ENCODE results near the gene SBF2. TPM values are rescaled to one million over a fixed set of nuclear protein-coding genes. Genes with fewer than 3 reads are reported as not detected.

The SBF2 gene
- total and polyA plus RNA-seq, 3 experiments from 2014 or later = 3.7 to 4.3 (median 4.2) TPM

GRCh38 chr11:9763301-9763700, 530.7 kb downstream of the SBF2 start:
- H3K4me3 ChIP-seq (ENCODE audit: low read length) = no peak overlapping the region
- Mint-ChIP-seq H3K9me3 (no peaks in the 10 kb centered on the region), H3K36me3 (no peaks in the 10 kb centered on the region), H3K27me3 (peaks cover 0 to 2% of the 10 kb centered on the region in 2 donors), H3K4me3 (no peak overlapping the region), H3K4me1 (peaks cover 10 to 14% (median 11%) of the 10 kb centered on the region in 3 donors), H3K27ac (no peak overlapping the region)
- no peak for DNase-seq
- H3K36me3 ChIP-seq (ENCODE audit: insufficient read depth, low read length) = no peaks in the 10 kb centered on the region
- no peaks in the 10 kb centered on the region for H3K27me3 ChIP-seq (ENCODE audit: insufficient read depth, low read length, poor library complexity, severe bottlenecking)
- no peaks in the 10 kb centered on the region for H3K9me3 ChIP-seq (ENCODE audit: low read length)
- ChIA-PET CTCF (interaction anchor here (1.4 kb wide), 1 partner anchor 539 kb away, joined by 3 read pairs; no protein-coding TSS in a partner anchor), POLR2A (no interaction called here)
- H3K27ac ChIP-seq (ENCODE audit: low read depth, low read length) = no peak overlapping the region
- peaks cover 8% of the 10 kb centered on the region for H3K4me1 ChIP-seq (ENCODE audit: insufficient read depth, low read length)

- Mint-ChIP-seq H3K36me3 (no peaks in the 10 kb centered on the region), H3K9me3 (no peaks in the 10 kb centered on the region), H3K27me3 (peaks cover 0 to 2% of the 10 kb centered on the region in 2 donors), H3K4me1 (peaks cover 14 to 18% (median 15%) of the 10 kb centered on the region in 3 donors), H3K4me3 (no peak overlapping the region), H3K27ac (no peak overlapping the region)
- H3K4me1 ChIP-seq (ENCODE audit: insufficient read depth, low read length) = peaks cover 12% of the 10 kb centered on the region
- CTCF ChIA-PET = no interaction called here
- DNase-seq = no peak
- no peaks in the 10 kb centered on the region for H3K9me3 ChIP-seq (ENCODE audit: low read length)
- POLR2A ChIA-PET = no interaction called here
- no peak overlapping the region for H3K4me3 ChIP-seq (ENCODE audit: low read length)
- no peaks in the 10 kb centered on the region for H3K27me3 ChIP-seq (ENCODE audit: insufficient read depth, low read length, poor library complexity, severe bottlenecking)
- H3K27ac ChIP-seq (ENCODE audit: low read depth, low read length) = no peak overlapping the region
- no peaks in the 10 kb centered on the region for H3K36me3 ChIP-seq (ENCODE audit: insufficient read depth, low read length)
These were observed 531.5 kb downstream of the SBF2 start for GRCh38 chr11:9762531-9762930.

- Histone ChIP-seq H3K27me3 (ENCODE audit: insufficient read depth, low read length, poor library complexity, severe bottlenecking) (no peaks in the 10 kb centered on the region), H3K4me1 (ENCODE audit: insufficient read depth, low read length) (peaks cover 14% of the 10 kb centered on the region), H3K9me3 (ENCODE audit: low read length) (no peaks in the 10 kb centered on the region), H3K4me3 (ENCODE audit: low read length) (no peak overlapping the region), H3K27ac (ENCODE audit: low read depth, low read length) (no peak overlapping the region), H3K36me3 (ENCODE audit: insufficient read depth, low read length) (no peaks in the 10 kb centered on the region)
- Mint-ChIP-seq H3K36me3 (no peaks in the 10 kb centered on the region), H3K27ac (no peak overlapping the region), H3K9me3 (no peaks in the 10 kb centered on the region), H3K4me3 (peak overlapping the region in 2 of 7 donors; percentile 17 to 42), H3K27me3 (peaks cover 0 to 2% of the 10 kb centered on the region in 2 donors), H3K4me1 (peaks cover 18 to 22% (median 19%) of the 10 kb centered on the region in 3 donors)
- CTCF ChIA-PET = no interaction called here
- no peak for DNase-seq
- POLR2A ChIA-PET = no interaction called here
These were observed 532.5 kb downstream of the SBF2 start for GRCh38 chr11:9761441-9761945.

- peak overlapping the region in 3 of 8 donors; percentile 7 to 93 (median 10) for H3K27ac Mint-ChIP-seq
These were observed 533.8 kb downstream of the SBF2 start for GRCh38 chr11:9760193-9760575.

GRCh38 chr11:9759519-9760192, 534.4 kb downstream of the SBF2 start:
- POLR2A ChIA-PET = interaction anchor here (0.6 to 1.9 kb wide), 2 partner anchors 154 to 544 kb away, joined by 4 to 6 read pairs; no protein-coding TSS in a partner anchor
- Histone ChIP-seq H3K27me3 (ENCODE audit: insufficient read depth, low read length, poor library complexity, severe bottlenecking) (no peaks in the 10 kb centered on the region), H3K4me1 (ENCODE audit: insufficient read depth, low read length) (peaks cover 14% of the 10 kb centered on the region), H3K9me3 (ENCODE audit: low read length) (no peaks in the 10 kb centered on the region), H3K27ac (ENCODE audit: low read depth, low read length) (no peak overlapping the region), H3K4me3 (ENCODE audit: low read length) (no peak overlapping the region), H3K36me3 (ENCODE audit: insufficient read depth, low read length) (no peaks in the 10 kb centered on the region)
- Mint-ChIP-seq H3K4me1 (peaks cover 19 to 30% (median 24%) of the 10 kb centered on the region in 3 donors), H3K27ac (peak overlapping the region in 7 of 8 donors; percentile 16 to 93 (median 79)), H3K36me3 (no peaks in the 10 kb centered on the region), H3K27me3 (peaks cover 0 to 2% of the 10 kb centered on the region in 2 donors), H3K9me3 (no peaks in the 10 kb centered on the region), H3K4me3 (peak overlapping the region; percentile 74 to 94 (median 84))
- DNase-seq = peak; percentile 25 to 95 (median 56)
- CTCF ChIA-PET = interaction anchor here (0.5 to 3.6 kb wide), 12 partner anchors 11 to 565 kb away, joined by 3 to 61 read pairs (median 6); partner anchors contain the start of gene ADM

More at GRCh38 chr11:9760193-9760575, 533.8 kb downstream of the SBF2 start:
- Histone ChIP-seq H3K27me3 (ENCODE audit: insufficient read depth, low read length, poor library complexity, severe bottlenecking) (no peaks in the 10 kb centered on the region), H3K4me1 (ENCODE audit: insufficient read depth, low read length) (peaks cover 14% of the 10 kb centered on the region), H3K36me3 (ENCODE audit: insufficient read depth, low read length) (no peaks in the 10 kb centered on the region), H3K4me3 (ENCODE audit: low read length) (no peak overlapping the region), H3K27ac (ENCODE audit: low read depth, low read length) (no peak overlapping the region), H3K9me3 (ENCODE audit: low read length) (no peaks in the 10 kb centered on the region)
- DNase-seq = no peak
- ChIA-PET CTCF (interaction anchor here (1.0 to 3.6 kb wide), 5 partner anchors 12 to 565 kb away, joined by 3 to 61 read pairs (median 7); partner anchors contain the start of gene ADM), POLR2A (interaction anchor here (1.9 kb wide), 1 partner anchor 543 kb away, joined by 6 read pairs; no protein-coding TSS in a partner anchor)
- Mint-ChIP-seq H3K36me3 (no peaks in the 10 kb centered on the region), H3K4me1 (peaks cover 19 to 30% (median 24%) of the 10 kb centered on the region in 3 donors), H3K9me3 (no peaks in the 10 kb centered on the region), H3K27me3 (peaks cover 0 to 2% of the 10 kb centered on the region in 2 donors), H3K4me3 (peak overlapping the region in 1 of 7 donors; percentile 76)

- peaks cover 19 to 30% (median 24%) of the 10 kb centered on the region in 3 donors for H3K4me1 Mint-ChIP-seq
- H3K27ac Mint-ChIP-seq = peak overlapping the region in 7 of 8 donors; percentile 16 to 97 (median 80)
- Histone ChIP-seq H3K4me3 (ENCODE audit: low read length) (peak overlapping the region; percentile 83), H3K27ac (ENCODE audit: low read depth, low read length) (peak overlapping the region; percentile 51), H3K36me3 (ENCODE audit: insufficient read depth, low read length) (no peaks in the 10 kb centered on the region), H3K9me3 (ENCODE audit: low read length) (no peaks in the 10 kb centered on the region), H3K4me1 (ENCODE audit: insufficient read depth, low read length) (peaks cover 14% of the 10 kb centered on the region), H3K27me3 (ENCODE audit: insufficient read depth, low read length, poor library complexity, severe bottlenecking) (no peaks in the 10 kb centered on the region)
- CTCF ChIA-PET = interaction anchor here (0.5 to 3.6 kb wide), 27 partner anchors 10 to 566 kb away, joined by 3 to 61 read pairs (median 3); partner anchors contain the start of gene ADM
- POLR2A ChIA-PET = interaction anchor here (0.6 to 1.9 kb wide), 2 partner anchors 154 to 545 kb away, joined by 4 to 6 read pairs; no protein-coding TSS in a partner anchor
- peak overlapping the region; percentile 74 to 94 (median 84) for H3K4me3 Mint-ChIP-seq
- H3K27me3 Mint-ChIP-seq = peaks cover 0 to 2% of the 10 kb centered on the region in 2 donors
- H3K36me3 Mint-ChIP-seq = no peaks in the 10 kb centered on the region
- peak; percentile 21 to 62 (median 27) for DNase-seq
- H3K9me3 Mint-ChIP-seq = no peaks in the 10 kb centered on the region
These were observed 535.1 kb downstream of the SBF2 start for GRCh38 chr11:9758637-9759518.

GRCh38 chr11:9757809-9758636, 536.0 kb downstream of the SBF2 start:
- H3K36me3 ChIP-seq (ENCODE audit: insufficient read depth, low read length) = no peaks in the 10 kb centered on the region
- H3K4me3 ChIP-seq (ENCODE audit: low read length) = peak overlapping the region; percentile 83
- H3K36me3 Mint-ChIP-seq = no peaks in the 10 kb centered on the region
- peak overlapping the region; percentile 51 for H3K27ac ChIP-seq (ENCODE audit: low read depth, low read length)
- peak overlapping the region; percentile 65 to 94 (median 89) for H3K27ac Mint-ChIP-seq
- no peaks in the 10 kb centered on the region for H3K27me3 ChIP-seq (ENCODE audit: insufficient read depth, low read length, poor library complexity, severe bottlenecking)
- peaks cover 14% of the 10 kb centered on the region for H3K4me1 ChIP-seq (ENCODE audit: insufficient read depth, low read length)
- peaks cover 0 to 2% of the 10 kb centered on the region in 2 donors for H3K27me3 Mint-ChIP-seq
- H3K9me3 Mint-ChIP-seq = no peaks in the 10 kb centered on the region
- no peaks in the 10 kb centered on the region for H3K9me3 ChIP-seq (ENCODE audit: low read length)
- POLR2A ChIA-PET = interaction anchor here (0.6 kb wide), 1 partner anchor 546 kb away, joined by 3 read pairs; the partner anchor contains the start of gene ADM
- CTCF ChIA-PET = interaction anchor here (0.6 to 3.6 kb wide), 26 partner anchors 9 to 566 kb away, joined by 3 to 61 read pairs (median 3); partner anchors contain the start of gene ADM
- H3K4me3 Mint-ChIP-seq = peak overlapping the region; percentile 80 to 90 (median 85)
- DNase-seq = peak; percentile 89 to 94 (median 91)
- peaks cover 19 to 30% (median 24%) of the 10 kb centered on the region in 3 donors for H3K4me1 Mint-ChIP-seq

All from CD8-positive, alpha-beta memory T cell (primary cell).